HCT116 (cell line): Measurements from ENCODE around the gene PHF20. TPM values are rescaled to one million over a fixed set of nuclear protein-coding genes. Genes with fewer than 3 reads are reported as not detected.

Source experiments
- ATAC-seq: fragments of 200-7000 bp; cut with Tn5 transposase; 2 replicates; pipeline ENCODE4 v1.9.1; 2020; ENCODE audit warnings: mild to moderate bottlenecking, moderate library complexity
- BruUV-seq: library from RNA; stranded (reverse); fragments of 400-500 nt; replicated peaks from 2 replicates; lab custom pipeline; 2021; lab: Mats Ljungman, UMichigan
- CTCF ChIA-PET: fragments of 300-600 bp; sonication (Branson Sonifier 250); formaldehyde crosslinking; loops from one replicate; lab custom pipeline; 2021; ENCODE audit warnings: antibody characterized with exemption; lab: Charles Lee
- POLR2A ChIA-PET: fragments of 300-600, 350-600 bp; sonication (Branson Sonifier 250); formaldehyde crosslinking; loops from one replicate; lab custom pipeline; 2021; ENCODE audit warnings: antibody characterized with exemption; lab: Charles Lee
- RAD21 ChIA-PET, 2 experiments: fragments of 300-600 bp; sonication (Branson Sonifier 250); formaldehyde crosslinking; loops; one replicate each; lab custom pipeline; 2023; ENCODE audit warnings: low total read pairs in 2 of 2; ENCODE audit not compliant: uncharacterized antibody in 2 of 2, unreplicated experiment in 2 of 2, low non-redundant PET in 1 of 2; lab: Charles Lee
- DNase-seq: peaks from one replicate; pipeline ENCODE4 v3.0.0-alpha.2; 2010; ENCODE audit warnings: low read depth, low spot score
- H2AFZ ChIP-seq: fragments of 200-600 bp; shearing (Covaris generic), sonication (generic); 2 replicates; pipeline ENCODE4 v1.6.1; 2017; ENCODE audit warnings: low read depth, mixed run types, mixed read lengths, antibody characterized with exemption, low read length; ENCODE audit not compliant: poor library complexity, severe bottlenecking
- H3K27ac ChIP-seq: 2 replicates; pipeline ENCODE4 v1.5.1; 2012; ENCODE audit warnings: low read depth, low read length
- H3K27me3 ChIP-seq: fragments of 200-600 bp; sonication (generic); 2 replicates; pipeline ENCODE4 v1.6.1; 2016; ENCODE audit warnings: mixed run types, low read length, mixed read lengths; ENCODE audit not compliant: insufficient read depth
- H3K36me3 ChIP-seq, 2 experiments: fragments of 200-500 bp in 1 of 2; fragments of 200-600 bp in 1 of 2; sonication (Bioruptor generic) in 1 of 2; sonication (generic) in 1 of 2; 2 replicates each; pipeline versions ENCODE4 v1.5.1 to v1.6.1; 2014 to 2016; ENCODE audit warnings: low read length in 2 of 2, inconsistent platforms in 1 of 2, mixed read lengths in 1 of 2, mixed run types in 1 of 2; ENCODE audit not compliant: insufficient read depth in 2 of 2, control insufficient read depth in 1 of 2
- H3K4me1 ChIP-seq, 2 experiments: fragments of 200-600 bp in 1 of 2; sonication (generic) in 1 of 2; 2 replicates each; pipeline versions ENCODE4 v1.5.1 to v1.6.1; 2012 to 2017; ENCODE audit warnings: low read length in 2 of 2, inconsistent platforms in 1 of 2, mild to moderate bottlenecking in 1 of 2, mixed read lengths in 1 of 2, mixed run types in 1 of 2, moderate library complexity in 1 of 2; ENCODE audit not compliant: insufficient read depth in 2 of 2, control insufficient read depth in 1 of 2
- H3K4me2 ChIP-seq: fragments of 200-600 bp; sonication (generic); 2 replicates; pipeline ENCODE4 v1.6.1; 2017; ENCODE audit warnings: mixed run types, low read length, mixed read lengths
- H3K4me3 ChIP-seq, 2 experiments: fragments of 200-600 bp in 1 of 2; sonication (generic) in 1 of 2; replicated peaks in 1 of 2; 2 replicates each; pipeline ENCODE4 v1.5.1; 2011 to 2016; ENCODE audit warnings: low read length in 2 of 2, control low read depth in 1 of 2, low read depth in 1 of 2, mild to moderate bottlenecking in 1 of 2, mixed read lengths in 1 of 2, mixed run types in 1 of 2
- H3K79me2 ChIP-seq: fragments of 200-600 bp; sonication (generic); 2 replicates; pipeline ENCODE4 v1.6.1; 2017; ENCODE audit warnings: mild to moderate bottlenecking, mixed run types, low read length, moderate library complexity, mixed read lengths; ENCODE audit not compliant: insufficient read depth
- H3K9ac ChIP-seq: fragments of 200-600 bp; sonication (generic); 2 replicates; pipeline ENCODE4 v1.6.1; 2016; ENCODE audit warnings: low read length, mixed read lengths
- H3K9me2 ChIP-seq: fragments of 200-600 bp; sonication (generic), shearing (Covaris generic); 2 replicates; pipeline ENCODE4 v1.6.1; 2017; ENCODE audit warnings: mixed run types, mild to moderate bottlenecking, moderate library complexity; ENCODE audit not compliant: insufficient read depth
- H3K9me3 ChIP-seq, 2 experiments: fragments of 200-500 bp in 1 of 2; fragments of 200-600 bp in 1 of 2; sonication (Bioruptor generic) in 1 of 2; sonication (generic) in 1 of 2; 2 replicates each; pipeline ENCODE4 v1.6.1; 2014 to 2017; ENCODE audit warnings: low read length in 2 of 2, mixed read lengths in 2 of 2, inconsistent platforms in 1 of 2, low read depth in 1 of 2, mild to moderate bottlenecking in 1 of 2, mixed run types in 1 of 2, moderate library complexity in 1 of 2; ENCODE audit not compliant: control insufficient read depth in 1 of 2, insufficient read depth in 1 of 2
- H4K20me1 ChIP-seq: fragments of 200-600 bp; sonication (generic), shearing (Covaris generic); 2 replicates; pipeline ENCODE4 v1.6.1; 2017; ENCODE audit warnings: mixed run types, mild to moderate bottlenecking, moderate library complexity; ENCODE audit not compliant: insufficient read depth
- CEBPB ChIP-seq: IDR thresholded peaks from 2 replicates; pipeline ENCODE4 v1.6.1; 2012; ENCODE audit warnings: low read depth
- CTCF ChIP-seq, 3 experiments: fragments of 200-600 bp in 1 of 3; sonication (generic) in 1 of 3; IDR thresholded peaks in 2 of 3; conservative IDR thresholded peaks in 1 of 3; 2 replicates each; pipeline ENCODE4 v1.5.1; 2012 to 2017; ENCODE audit warnings: low read depth in 2 of 3, low read length in 2 of 3, antibody characterized with exemption in 1 of 3, borderline replicate concordance in 1 of 3, control low read depth in 1 of 3, mild to moderate bottlenecking in 1 of 3, mixed read lengths in 1 of 3, mixed run types in 1 of 3, moderate library complexity in 1 of 3; ENCODE audit not compliant: insufficient read depth in 1 of 3
- ELF1 ChIP-seq: IDR thresholded peaks from 2 replicates; pipeline ENCODE4 v1.6.1; 2012; ENCODE audit warnings: low read depth, borderline replicate concordance
- MAX ChIP-seq: IDR thresholded peaks from 2 replicates; pipeline ENCODE4 v1.6.1; 2012
- POLR2A ChIP-seq: IDR thresholded peaks from 2 replicates; pipeline ENCODE4 v1.7.0; 2011; ENCODE audit warnings: borderline replicate concordance; ENCODE audit not compliant: insufficient read depth, insufficient read length; ENCODE audit errors: extremely low read depth
- REST ChIP-seq: IDR thresholded peaks from 2 replicates; pipeline ENCODE4 v1.6.1; 2012; ENCODE audit warnings: low read depth
- SIN3A ChIP-seq: IDR thresholded peaks from 2 replicates; pipeline ENCODE4 v1.6.1; 2012; ENCODE audit warnings: low read depth
- TCF7L2 ChIP-seq: IDR thresholded peaks from 2 replicates; pipeline ENCODE4 v1.7.0; 2011; ENCODE audit warnings: borderline replicate concordance, inconsistent platforms; ENCODE audit not compliant: insufficient read depth, insufficient read length; ENCODE audit errors: extremely low read depth
- YY1 ChIP-seq: IDR thresholded peaks from 2 replicates; pipeline ENCODE4 v1.6.1; 2011; ENCODE audit warnings: low read length, low read depth, moderate library complexity, mild to moderate bottlenecking; ENCODE audit not compliant: insufficient replicate concordance; ENCODE audit errors: extremely low read depth
- ZBTB33 ChIP-seq: IDR thresholded peaks from 2 replicates; pipeline ENCODE4 v1.6.1; 2011; ENCODE audit warnings: mild to moderate bottlenecking, low read length, moderate library complexity; ENCODE audit not compliant: insufficient replicate concordance; ENCODE audit errors: extremely low read depth
- ZFX ChIP-seq: fragments of 450-650 bp; IDR thresholded peaks from 2 replicates; pipeline ENCODE4 v1.6.1; 2017
- ZNF274 ChIP-seq: fragments of 200-500 bp; sonication (Bioruptor generic); IDR thresholded peaks from 2 replicates; pipeline ENCODE4 v1.6.1; 2014; ENCODE audit warnings: mild to moderate bottlenecking, low read depth, low read length, inconsistent platforms
- intact Hi-C: fragments of 100-400 bp; cut with micrococcal nuclease; formaldehyde crosslinking; loops from 2 replicates; pipeline ENCODE4 v1.10.0; 2022
- total RNA-seq: library from RNA; stranded (reverse); gene quantifications from one replicate; pipeline ENCODE4 v1.2.1, GENCODE V29; 2021; ENCODE audit not compliant: unreplicated experiment

The PHF20 gene
- total RNA-seq, 1 experiment from 2014 or later = 40.8 TPM

- Histone ChIP-seq H3K36me3 (no peaks in the 10 kb centered on the region), H3K4me1 (peaks cover 2 to 7% of the 10 kb centered on the region in 2 experiments; a peak in 3 of 4 replicates), H3K79me2 (no peaks in the 10 kb centered on the region; the same call in 1 of the 2 replicates), H3K27ac (no peak overlapping the region), H4K20me1 (no peaks in the 10 kb centered on the region), H3K9ac (no peak overlapping the region), H2AFZ (no peak overlapping the region), H3K9me2 (no peaks in the 10 kb centered on the region), H3K27me3 (no peaks in the 10 kb centered on the region), H3K4me3 (no peak overlapping the region), H3K4me2 (no peak overlapping the region), H3K9me3 (no peaks in the 10 kb centered on the region)
- no peak for TF ChIP-seq ZFX
- TF ChIP-seq SIN3A = no peak
- TF ChIP-seq POLR2A = no peak
- TF ChIP-seq ZBTB33 = no peak
- CTCF ChIA-PET = no interaction called here
- RAD21 ChIA-PET = no interaction called here
- POLR2A ChIA-PET = no interaction called here
- DNase-seq (no peak), ATAC-seq (no peak)
- no TSS peak for BruUV-seq
- intact Hi-C loops = no loop called here
These were observed 56.6 kb downstream of the PHF20 start for GRCh38 chr20:35828434-35828833.

- no peaks in the 10 kb centered on the region for H4K20me1 ChIP-seq
- POLR2A ChIA-PET = no interaction called here
- no peaks in the 10 kb centered on the region for H3K27me3 ChIP-seq
- H3K9me2 ChIP-seq = no peaks in the 10 kb centered on the region
- no peak overlapping the region for H2AFZ ChIP-seq
- ATAC-seq (no peak), DNase-seq (no peak)
- RAD21 ChIA-PET = no interaction called here
- no peaks in the 10 kb centered on the region; the same call in 1 of the 2 replicates for H3K79me2 ChIP-seq
- H3K4me3 ChIP-seq = no peak overlapping the region
- CTCF ChIA-PET = no interaction called here
- H3K4me2 ChIP-seq = no peak overlapping the region
- H3K9me3 ChIP-seq = no peaks in the 10 kb centered on the region
- no TSS peak for BruUV-seq
- peaks cover 0 to 2% of the 10 kb centered on the region in 2 experiments; a peak in 1 of 4 replicates for H3K4me1 ChIP-seq
- H3K36me3 ChIP-seq = no peaks in the 10 kb centered on the region
- no peak overlapping the region for H3K27ac ChIP-seq
- intact Hi-C loops = no loop called here
- H3K9ac ChIP-seq = no peak overlapping the region
- TF ChIP-seq CTCF (IDR thresholded peaks at IDR 0.05 in 2 of 3, conservative IDR thresholded peaks at IDR 0.05 in 1 of 3; ENCODE audit: borderline replicate concordance in 1 of 3, insufficient read depth in 1 of 3, low read depth in 2 of 3, low read length in 2 of 3) (no peak), YY1 (no peak), ZNF274 (no peak), MAX (no peak), TCF7L2 (no peak), REST (no peak), ZFX (no peak), CEBPB (no peak), ELF1 (no peak)
These were observed 57.1 kb downstream of the PHF20 start for GRCh38 chr20:35828916-35829315.
